ENCODE results near the gene CAMSAP3.
"Not testable (repeated sequence)": the region's sequence is repeated elsewhere in the genome, so short reads cannot be mapped to it uniquely, and the experiment has no call there.

Gene CAMSAP3

DNA sequence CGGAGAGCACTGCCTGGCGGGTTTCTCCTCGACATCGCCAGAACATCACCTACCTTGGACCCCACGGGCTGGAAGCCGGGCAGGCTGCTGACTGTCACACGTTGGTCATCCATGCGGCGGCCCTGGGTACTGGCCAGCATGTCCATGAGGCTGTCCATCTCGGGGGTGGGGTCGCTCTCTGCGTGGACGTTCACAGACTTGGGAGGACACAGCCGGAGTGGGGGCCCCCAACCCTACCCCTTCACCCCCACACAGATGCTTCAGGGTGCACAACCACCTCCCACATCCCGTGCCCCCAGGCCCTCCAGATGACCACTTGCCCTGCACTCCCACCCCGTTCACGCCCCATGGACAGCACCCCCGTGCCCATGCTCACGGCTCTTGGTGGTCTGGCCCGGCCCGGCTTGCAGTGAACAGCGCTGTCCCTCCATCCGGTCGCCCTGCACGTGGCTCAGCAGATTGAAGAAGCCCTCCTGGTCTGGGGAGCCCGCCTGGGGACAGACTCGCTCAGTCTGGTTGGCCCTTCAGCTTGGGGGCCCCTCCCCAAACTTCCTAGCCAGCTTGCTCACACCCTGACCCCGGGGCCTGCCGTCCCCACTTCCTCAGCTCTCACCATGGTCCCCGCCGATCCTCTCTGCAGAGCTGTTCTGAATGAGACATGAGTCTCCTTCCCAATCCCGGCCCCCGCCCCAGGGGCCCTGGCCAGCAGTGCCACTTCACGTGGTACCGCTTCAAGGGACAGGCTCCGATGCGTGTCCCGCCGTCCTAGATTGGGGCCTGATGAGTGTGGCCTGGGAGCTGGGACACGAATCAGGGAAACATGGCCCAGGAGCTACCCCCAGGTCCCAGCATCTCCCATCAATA is 36.9 kb downstream of the CAMSAP3 start:
- no peak for DNase-seq

GRCh38 chr19:7633698-7634097 is 38.0 kb downstream of the CAMSAP3 start, which contains the start of gene PCP2:
PCP2 (minus strand) TSS chr19:7633719; CDS start chr19:7633457, 262 bp downstream.
- no peak for DNase-seq

DNA sequence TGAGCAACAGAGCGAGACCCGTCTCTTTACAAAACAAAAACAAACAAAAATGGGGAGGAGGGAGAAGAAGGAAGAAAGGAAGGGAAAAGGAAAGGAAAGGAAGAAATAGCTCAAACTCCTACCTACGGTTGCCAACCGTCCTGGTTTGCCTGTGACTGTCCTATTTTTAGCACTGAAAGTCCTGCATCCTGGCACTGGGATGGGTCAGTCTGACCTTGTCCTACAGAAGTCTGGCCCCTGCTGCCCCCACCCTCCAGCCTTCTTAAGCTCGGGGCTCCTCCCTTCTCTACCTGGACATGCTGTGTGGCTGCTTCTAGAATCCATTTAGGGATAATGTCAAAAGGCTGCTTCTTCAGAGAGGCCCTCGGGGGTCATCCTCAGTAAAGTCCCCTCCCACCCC is 40.0 kb downstream of the CAMSAP3 start:
- DNase-seq = no peak

GRCh38 chr19:7636317-7636690 is 40.6 kb downstream of the CAMSAP3 start:
- no peak for DNase-seq

GRCh38 chr19:7636691-7637373 is 41.2 kb downstream of the CAMSAP3 start, which contains the start of gene STXBP2:
STXBP2 (plus strand) TSS chr19:7637110; CDS start chr19:7637150, 40 bp downstream.
- DNase-seq = no peak

DNA sequence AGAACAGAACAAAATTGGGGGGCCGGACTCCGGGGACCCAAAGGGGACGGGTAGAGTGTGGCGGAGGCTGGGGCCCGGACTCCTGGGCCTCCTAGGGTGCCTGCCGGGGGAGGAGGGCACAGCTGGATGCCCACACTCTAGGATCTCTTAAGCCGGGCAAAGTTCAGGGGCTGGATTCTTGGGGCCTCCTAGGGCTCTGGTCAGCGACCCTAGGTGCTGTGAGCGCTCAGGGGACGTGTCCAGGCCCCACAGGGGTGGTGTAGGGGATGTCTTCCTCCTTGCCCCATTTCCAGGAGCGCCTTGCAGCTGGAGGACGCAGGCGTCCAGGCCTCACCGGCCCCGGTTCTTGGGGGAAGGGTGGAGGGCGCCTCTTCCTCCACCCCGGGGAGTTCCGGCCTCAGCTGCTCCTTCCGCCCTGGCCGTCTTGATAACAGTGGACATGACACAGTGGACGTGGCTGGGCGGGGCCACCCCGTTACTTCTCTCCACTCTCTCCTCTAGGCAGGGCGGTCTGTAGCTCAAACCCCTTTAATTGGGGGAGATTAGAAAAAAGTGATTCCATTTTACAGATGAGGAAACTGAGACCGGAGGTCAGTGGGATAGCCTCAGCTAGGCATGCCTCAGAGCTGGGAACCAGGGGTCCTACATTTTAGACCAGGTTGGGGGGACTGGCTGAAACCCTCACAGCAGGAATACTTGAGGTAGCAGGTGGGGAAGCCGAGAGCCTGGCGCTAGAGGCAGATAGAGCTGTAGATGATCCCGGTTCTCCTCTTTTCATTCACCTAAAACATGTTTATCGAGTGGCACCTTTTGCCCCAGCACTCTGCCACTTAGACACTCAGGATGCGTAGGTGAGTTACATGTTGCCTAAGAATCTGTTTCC is 42.0 kb downstream of the CAMSAP3 start:
- DNase-seq = no peak

GRCh38 chr19:7638802-7639465 is 43.3 kb downstream of the CAMSAP3 start:
- no peak for DNase-seq

DNA sequence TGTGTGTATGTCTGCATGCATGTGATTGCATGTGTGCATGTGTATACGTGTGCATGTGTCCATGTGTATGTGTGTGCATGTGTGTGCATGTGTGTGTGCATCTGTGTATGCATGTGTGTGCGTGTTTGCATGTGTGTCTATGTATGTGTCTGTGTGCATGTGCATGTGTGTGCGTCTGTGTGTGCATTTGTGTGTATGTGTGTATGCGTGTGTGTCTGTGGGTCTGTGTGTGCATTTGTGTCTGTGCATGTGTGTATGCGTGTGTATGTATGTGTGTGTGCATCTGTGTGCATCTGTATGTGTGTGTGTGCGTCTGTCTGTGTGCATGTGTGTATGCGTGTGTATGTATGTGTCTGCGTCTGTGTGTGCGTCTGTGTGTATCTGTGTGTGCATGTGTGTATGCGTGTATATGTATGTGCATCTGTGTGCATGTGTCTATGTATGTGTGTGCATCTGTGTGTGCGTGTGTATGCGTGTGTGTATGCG is 44.2 kb downstream of the CAMSAP3 start:
- no peak for DNase-seq

DNA sequence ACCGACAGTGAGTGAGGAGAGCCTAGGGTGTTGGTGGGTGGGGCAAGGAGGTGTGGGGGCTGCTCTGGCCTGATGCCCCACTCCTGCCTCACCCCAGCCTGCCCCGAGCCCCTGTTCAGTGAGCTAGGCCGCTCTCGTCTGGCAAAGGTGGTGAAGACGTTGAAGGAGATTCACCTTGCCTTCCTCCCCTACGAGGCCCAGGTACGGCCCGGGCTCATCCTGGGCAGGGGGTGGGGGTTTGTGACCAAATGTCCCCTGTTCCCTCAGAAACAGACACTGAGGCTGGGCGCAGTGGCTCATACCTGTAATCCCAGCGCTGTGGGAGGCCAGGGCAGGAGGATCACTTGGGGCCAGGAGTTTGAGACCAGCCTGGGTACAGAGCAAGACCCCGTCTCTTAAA is 45.1 kb downstream of the CAMSAP3 start:
- no peak for DNase-seq

DNA sequence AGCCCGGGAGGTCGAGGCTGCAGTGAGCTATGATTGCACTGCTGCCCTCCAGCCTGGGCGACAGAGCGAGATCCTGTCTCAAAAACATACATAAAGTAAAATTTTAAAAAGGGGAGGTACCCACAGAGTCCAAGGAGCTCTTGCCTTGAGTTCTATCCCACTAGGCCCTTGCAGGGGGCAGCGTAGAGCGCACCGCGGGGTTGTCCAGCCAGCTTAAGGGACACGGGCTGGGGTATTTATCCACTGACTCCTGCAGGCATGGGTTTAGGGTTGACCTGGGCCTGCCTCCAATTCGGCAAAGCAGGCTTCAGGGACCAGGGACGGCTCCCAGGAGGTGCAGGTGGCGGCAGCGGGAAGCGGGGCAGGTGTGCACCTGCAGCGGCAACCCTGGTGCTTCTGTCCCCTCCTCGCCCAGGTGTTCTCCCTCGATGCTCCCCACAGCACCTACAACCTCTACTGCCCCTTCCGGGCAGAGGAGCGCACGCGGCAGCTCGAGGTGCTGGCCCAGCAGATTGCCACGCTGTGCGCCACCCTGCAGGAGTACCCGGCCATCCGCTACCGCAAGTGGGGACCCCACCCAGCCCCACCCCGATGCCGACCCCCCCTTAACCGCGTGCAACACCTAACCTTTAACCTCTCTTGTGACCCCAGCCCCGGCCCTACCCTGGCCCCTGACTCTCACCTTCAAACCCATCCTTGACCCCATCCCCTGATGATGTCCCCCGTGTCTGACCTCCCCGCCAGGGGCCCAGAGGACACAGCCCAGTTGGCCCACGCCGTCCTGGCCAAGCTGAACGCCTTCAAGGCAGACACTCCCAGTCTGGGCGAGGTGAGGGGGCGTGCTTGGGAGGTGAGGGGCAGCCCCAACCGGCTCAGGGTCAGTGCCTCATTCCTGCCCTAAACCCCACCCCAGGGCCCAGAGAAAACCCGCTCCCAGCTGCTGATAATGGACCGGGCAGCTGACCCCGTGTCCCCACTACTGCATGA is 45.9 kb downstream of the CAMSAP3 start:
- no peak for DNase-seq

DNA sequence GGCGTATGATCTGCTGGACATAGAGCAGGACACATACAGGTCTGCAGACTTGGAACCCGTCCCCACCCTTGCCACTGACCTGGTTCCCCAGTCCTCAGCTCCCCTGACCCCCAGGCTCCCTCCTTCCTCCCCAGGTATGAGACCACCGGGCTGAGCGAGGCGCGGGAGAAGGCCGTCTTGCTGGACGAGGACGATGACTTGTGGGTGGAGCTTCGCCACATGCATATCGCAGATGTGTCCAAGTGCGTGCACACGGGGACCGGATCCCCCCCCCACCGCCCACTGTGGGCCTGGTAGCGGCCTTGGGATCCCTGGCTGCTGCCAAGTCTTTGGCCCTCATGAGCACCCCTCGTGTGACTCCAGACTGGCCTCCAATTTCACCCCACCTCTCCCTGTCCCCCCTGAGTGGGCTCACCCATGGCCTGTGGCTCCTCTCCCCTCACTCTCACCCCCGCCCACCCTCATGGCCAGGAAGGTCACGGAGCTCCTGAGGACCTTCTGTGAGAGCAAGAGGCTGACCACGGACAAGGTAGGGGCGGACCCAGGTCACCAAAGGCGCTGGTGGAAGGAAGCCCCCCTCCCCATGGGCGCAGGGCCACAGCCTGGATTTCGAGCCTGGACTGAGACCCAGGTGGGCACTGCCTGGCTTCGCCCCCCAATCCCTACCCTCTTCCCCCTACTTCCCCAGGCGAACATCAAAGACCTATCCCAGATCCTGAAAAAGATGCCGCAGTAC is 46.8 kb downstream of the CAMSAP3 start:
- no peak for DNase-seq

DNA sequence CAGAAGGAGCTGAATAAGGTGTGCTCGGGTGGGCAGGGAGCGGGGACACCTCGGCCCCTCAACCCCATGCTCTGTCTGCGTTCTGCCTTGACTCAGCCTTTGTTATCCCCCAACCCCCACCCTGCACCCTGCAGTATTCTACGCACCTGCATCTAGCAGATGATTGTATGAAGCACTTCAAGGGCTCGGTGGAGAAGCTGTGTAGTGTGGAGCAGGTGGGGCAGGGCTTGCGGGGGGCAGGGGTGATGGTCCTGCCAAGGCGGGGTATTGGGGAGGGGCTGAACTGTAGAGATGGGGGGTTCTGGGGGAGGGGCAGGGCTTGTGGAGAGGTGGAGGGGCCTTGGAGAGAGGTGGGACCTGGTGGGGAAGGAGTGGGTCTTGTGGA is 47.4 kb downstream of the CAMSAP3 start:
- DNase-seq = no peak

DNA sequence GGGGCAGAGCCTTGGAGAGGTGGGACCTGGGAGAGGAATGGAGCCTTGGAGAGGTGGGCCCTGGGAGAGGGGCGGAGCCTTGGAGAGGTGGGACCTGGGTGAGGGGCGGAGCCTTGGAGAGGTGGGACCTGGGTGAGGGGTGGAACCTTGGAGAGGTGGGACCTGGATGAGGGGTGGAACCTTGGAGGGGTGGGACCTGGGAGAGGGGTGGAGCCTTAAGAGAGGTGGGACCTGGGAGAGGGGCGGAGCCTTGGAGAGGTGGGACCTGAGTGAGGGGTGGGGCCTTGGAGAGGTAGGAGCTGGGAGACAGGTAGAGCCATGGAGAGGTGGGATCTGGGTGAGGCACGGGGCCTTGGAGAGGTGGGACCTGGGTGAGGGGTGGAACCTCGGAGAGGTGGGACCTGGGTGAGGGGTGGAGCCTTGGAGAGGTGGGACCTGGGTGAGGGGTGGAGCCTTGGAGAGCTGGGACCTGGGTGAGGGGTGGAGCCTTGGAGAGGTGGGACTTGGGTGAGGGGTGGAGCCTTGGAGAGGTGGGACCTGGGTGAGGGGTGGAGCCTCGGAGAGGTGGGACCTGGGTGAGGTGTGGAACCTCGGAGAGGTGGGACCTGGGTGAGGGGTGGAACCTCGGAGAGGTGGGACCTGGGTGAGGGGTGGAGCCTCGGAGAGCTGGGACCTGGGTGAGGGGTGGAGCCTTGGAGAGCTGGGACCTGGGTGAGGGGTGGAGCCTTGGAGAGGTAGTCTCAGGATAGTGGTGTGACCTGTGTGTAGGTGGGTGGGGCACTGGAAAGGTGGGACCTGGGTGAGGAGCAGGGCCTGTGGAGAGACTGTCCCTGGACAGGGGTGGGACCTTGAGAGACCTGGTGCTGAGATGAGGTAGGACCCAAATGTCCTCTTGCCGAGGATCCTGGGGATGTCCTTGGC is 48.2 kb downstream of the CAMSAP3 start:
- not testable (repeated sequence) for DNase-seq

GRCh38 chr19:7644550-7644877 is 48.9 kb downstream of the CAMSAP3 start:
- DNase-seq = no peak

DNA sequence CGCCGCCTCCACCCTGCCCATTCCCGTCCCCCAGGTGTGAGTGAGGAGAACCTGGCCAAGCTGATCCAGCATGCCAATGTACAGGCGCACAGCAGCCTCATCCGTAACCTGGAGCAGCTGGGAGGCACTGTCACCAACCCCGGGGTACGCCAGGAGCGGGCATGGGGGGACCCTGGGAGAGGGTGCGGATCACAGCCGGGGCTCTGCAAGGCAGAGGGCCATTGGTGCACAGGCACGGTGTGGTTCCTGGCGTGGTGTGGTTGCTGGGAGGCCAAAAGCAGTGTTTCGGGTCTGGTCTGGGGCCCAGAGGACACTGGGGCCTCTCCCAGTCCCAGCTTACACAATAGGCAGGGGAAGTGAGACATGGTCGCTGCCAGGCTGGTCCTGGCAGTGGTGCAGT is 49.5 kb downstream of the CAMSAP3 start:
- no peak for DNase-seq

DNA sequence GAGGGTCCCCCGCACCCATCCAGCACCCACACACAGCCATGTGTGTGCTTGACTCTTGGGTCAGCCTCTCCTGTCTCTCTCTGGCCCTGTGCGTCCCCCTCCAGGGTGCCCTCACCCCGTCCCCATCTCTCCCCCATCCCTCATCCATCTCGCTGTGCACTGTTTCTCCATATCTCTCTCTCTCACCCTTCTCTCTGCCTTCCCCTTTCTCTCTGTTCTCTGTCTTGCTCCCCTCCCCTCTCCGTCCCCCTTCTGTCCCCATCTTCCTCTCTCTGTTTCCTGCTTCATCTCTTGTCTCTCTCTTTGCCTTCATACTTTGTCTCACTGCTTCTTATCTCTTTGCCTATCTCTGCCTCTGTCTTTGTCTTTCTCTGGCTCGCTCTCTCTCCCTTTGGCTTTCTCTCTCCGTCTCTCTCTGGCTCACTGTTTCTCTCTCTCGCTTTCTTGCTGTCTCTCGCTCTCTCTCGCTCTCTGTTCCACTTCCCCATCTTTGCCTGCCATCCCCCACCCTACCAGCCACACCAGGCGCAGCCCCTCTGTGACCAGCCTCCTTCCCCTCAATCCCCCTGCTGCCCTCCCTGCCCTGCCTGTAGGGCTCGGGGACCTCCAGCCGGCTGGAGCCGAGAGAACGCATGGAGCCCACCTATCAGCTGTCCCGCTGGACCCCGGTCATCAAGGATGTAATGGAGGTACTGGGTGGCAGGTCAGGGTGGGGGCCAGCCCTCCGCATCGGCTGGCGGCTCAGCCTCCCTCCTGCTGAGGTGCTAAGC is 50.2 kb downstream of the CAMSAP3 start:
- no peak for DNase-seq

DNA sequence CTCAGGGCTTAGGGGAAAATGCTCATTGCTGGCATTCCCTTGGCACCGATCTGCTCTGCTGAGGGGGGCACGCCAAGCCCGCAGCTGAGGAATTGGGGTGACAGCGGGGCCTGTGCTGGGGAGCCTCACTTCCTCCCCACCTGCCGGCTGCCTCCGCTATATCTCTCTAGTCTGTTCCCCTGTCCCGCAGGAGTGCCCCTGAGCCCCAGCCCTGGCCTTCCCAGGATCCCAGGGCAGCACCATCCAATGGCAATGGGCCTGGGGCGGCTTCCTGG is 50.7 kb downstream of the CAMSAP3 start:
- DNase-seq = no peak

DNA sequence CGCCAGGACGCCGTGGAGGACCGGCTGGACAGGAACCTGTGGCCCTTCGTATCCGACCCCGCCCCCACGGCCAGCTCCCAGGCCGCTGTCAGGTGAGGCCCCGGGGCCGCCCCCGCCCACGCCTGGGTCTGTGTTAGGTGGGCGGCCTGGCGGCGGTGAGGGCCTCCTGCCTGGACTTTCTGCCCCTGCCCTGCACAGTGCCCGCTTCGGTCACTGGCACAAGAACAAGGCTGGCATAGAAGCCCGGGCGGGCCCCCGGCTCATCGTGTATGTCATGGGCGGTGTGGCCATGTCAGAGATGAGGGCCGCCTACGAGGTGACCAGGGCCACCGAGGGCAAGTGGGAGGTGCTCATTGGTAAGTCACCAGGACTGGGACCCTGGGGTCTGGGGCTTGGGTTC is 51.5 kb downstream of the CAMSAP3 start:
- no peak for DNase-seq
